Transverse colon (tissue), 4 donors: ENCODE results near the gene TBK1.

Source experiments
- POLR2AphosphoS5 ChIP-seq, 3 donors: sonication (generic); formaldehyde crosslinking; IDR thresholded peaks; one replicate each; pipeline ENCODE4 v1.6.1; 2016; ENCODE audit warnings: antibody characterized with exemption in 3 of 3
- TF ChIP-seq, protein P1 (sequence below), 5 experiments: fragments of 200-600 bp in 3 of 5; fragments of 450-650 bp in 2 of 5; sonication (generic) in 3 of 5; IDR thresholded peaks; 1 replicate in 2 of 5; 2 replicates in 3 of 5; pipeline ENCODE4 v1.5.1; 2016 to 2017; ENCODE audit warnings: antibody characterized with exemption in 5 of 5, inconsistent platforms in 3 of 5, mild to moderate bottlenecking in 2 of 5, moderate library complexity in 1 of 5

DNA sequence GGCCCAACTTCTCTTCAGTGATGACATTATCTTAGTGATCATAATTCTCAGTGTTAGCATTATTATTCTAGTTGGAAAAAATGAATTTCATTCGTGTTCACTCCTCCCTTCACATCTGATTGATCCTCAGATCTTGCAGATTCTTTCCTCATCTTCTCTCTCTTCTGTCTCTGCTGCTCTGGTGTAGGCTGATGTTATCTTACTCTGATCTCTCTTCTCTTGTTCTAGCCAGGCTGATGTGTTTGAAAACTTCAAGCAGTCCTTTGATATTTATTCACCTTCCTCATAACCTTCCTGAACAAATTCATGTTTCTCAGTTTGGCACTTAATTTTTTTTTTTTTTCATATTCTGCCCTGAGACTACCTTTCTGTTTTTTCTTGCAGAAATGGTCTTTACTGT lies 5.6 kb upstream of the TBK1 start:
- TF ChIP-seq POLR2AphosphoS5 (IDR thresholded peaks at IDR 0.05) = no peak
- TF ChIP-seq, protein P1, sequence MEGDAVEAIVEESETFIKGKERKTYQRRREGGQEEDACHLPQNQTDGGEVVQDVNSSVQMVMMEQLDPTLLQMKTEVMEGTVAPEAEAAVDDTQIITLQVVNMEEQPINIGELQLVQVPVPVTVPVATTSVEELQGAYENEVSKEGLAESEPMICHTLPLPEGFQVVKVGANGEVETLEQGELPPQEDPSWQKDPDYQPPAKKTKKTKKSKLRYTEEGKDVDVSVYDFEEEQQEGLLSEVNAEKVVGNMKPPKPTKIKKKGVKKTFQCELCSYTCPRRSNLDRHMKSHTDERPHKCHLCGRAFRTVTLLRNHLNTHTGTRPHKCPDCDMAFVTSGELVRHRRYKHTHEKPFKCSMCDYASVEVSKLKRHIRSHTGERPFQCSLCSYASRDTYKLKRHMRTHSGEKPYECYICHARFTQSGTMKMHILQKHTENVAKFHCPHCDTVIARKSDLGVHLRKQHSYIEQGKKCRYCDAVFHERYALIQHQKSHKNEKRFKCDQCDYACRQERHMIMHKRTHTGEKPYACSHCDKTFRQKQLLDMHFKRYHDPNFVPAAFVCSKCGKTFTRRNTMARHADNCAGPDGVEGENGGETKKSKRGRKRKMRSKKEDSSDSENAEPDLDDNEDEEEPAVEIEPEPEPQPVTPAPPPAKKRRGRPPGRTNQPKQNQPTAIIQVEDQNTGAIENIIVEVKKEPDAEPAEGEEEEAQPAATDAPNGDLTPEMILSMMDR (IDR thresholded peaks at IDR 0.05) = no peak
